ENCODE data around the gene PTPRT.

The PTPRT gene

DNA sequence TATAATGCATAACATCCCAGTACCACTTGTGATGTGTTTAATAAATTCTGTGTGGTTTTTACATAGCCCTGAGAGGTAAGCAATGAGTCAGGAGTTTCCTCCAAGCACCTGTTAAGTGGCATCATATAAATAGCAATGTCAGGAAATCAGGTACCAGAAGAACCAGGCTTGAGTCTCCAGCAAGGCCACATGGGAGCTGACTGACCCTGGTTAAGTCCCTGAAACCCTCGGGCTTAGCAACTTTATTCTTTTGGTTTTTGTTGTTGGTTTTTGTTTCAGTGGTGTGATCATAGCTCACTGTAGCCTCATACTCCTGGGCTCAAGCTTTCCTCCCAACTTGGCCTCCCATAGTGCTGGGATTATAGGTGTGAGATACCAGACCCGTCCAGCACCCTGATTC lies 70.0 kb downstream of the PTPRT start:
- DNase-seq (ENCODE audit: low spot score): no peak

DNA sequence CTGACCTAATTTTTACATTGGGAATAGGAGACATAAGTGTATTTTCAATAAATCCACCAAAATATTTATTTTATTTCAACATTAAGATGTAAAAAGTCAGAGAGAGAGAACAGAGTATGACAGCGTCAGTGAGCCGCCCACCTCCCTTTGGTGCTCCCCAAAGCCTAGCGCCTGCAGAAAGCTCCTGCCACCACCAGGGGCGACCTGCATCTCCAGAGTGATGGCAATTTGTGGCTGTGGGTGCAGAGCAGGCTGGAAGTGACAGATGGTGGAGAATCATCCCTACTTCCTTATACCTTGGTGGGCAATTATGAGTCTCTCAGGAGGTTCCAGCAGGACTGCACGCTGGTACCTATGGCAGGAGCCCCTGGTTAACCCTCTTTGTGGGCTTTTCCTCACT lies 87.3 kb downstream of the PTPRT start:
- DNase-seq (ENCODE audit: low spot score): no peak

DNA sequence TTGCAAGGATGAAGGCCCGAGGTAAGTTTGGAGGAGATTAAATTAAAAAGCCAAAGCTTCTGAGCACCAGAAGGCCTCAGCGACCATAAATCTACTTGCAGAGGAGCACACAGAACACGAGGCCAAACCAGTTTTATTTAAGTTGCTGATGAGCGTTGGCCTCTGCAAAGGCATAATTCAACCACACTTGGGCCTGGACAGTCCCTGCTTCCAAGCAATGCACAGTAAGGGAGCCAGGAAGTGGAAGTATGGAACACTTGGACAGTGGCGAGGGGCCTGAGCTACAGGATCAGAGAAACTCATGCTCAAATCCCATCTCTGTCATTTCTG lies 92.8 kb downstream of the PTPRT start:
- no peak for DNase-seq (ENCODE audit: low spot score)

DNA sequence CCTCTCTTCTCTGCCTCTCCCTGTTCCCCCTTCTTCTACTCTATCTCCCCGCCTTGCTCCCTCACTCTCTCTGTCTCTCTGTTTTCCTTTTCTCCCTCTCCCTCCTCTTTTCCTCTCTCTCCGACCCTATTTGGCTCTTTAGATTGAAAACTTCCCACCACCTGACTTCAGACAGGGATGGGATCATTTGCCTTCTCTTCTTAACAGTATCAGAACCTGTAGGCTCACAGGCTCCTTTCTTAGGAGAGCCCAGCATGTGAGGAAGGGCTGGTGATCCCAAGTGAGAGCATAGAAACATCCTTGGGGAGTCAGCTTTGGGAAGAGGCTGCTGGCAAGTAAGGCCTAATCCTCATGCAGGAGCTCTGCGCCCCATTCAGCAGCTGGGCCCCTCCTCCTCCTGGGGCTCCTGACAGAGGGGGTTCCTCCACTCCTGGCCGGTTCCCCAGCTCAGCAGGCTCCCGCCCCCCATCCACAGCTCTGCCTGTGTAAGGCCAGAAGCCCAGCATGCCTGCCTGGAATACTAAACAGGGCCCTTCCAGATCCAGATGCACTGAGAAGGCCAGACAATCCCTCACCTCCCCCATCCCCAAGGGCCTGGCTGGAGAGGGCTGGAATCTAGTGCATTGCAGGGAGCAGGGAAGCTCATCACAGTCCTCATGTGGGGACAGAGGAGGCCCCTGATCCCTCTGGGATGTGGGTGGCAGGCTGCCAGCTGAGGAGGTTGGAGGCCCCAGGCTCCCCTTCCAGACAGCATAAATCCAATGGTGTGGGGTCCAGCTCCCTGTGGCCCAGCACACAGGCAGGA lies 93.4 kb downstream of the PTPRT start:
- peak; percentile 84 for DNase-seq (ENCODE audit: low spot score)

DNA sequence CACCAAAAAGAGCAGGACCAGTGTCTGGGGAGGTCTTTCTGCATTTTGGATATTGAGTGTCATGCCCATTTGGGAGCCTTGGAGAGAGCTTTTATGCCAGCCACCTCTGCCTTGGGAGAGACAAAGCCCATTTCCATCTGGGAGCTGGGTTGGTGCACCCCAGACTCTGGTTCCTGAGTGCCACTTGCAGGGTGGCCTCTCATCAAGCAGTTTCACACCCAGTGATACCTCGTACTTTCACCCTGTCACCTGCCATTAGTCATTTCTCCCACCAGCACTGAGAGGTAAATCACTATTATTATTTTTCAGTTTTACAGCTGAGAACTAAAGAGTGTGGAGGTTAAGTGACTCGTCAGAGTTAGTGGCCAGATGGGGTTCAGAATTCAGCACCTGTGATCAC lies 94.7 kb downstream of the PTPRT start:
- no peak for DNase-seq (ENCODE audit: low spot score)

DNA sequence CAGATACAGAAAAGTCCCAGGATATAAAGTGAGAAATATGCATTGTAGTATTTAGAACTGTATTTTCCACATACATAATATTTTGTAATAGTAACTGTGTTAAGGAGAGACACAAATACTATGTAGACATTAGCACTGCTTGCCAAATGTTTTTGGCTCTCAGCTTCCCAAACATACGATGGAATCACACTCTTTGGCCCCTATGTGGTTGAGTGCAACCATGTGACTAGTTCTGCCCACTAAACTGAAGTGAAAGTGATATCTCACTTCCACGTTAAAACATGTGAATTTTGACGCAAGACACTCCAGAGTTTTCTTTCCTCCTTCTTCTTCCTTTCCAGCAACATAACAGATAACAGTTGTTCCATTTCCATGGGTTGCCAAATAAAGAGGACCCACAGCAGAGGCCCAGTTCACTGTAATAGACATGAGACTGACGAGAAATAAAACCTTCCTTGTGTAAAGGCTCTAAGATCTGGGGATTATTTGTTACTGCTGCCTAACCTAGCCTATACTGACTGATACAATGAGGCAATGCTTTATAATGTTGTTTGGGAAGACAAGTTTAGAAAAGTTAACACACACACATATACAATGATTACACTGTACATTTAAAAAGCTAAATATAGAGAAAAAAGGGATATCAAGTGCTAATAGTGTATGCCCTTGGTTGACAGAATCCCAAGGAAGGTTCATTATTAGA lies 97.2 kb downstream of the PTPRT start:
- DNase-seq (ENCODE audit: low spot score): no peak

DNA sequence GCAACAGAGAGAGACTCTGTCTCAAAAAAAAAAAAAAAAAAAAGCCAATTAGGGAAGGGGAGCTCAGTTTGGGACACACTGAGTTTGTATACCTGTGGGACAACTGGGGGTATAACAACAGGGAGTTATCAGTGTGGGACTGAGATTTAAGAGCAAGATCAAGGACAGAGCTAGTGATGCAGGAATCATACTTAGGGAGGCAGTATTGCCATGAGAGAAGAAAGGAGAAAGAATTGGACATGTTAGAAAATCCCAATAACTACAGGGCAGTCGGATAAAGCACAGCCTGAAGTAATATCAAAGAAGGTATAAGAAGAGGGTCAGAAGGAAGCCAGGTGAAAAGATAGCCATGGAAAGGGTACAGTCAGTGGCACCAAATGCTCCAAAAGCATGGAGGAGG lies 121.2 kb downstream of the PTPRT start:
- DNase-seq (ENCODE audit: low spot score): peak; percentile 7

DNA sequence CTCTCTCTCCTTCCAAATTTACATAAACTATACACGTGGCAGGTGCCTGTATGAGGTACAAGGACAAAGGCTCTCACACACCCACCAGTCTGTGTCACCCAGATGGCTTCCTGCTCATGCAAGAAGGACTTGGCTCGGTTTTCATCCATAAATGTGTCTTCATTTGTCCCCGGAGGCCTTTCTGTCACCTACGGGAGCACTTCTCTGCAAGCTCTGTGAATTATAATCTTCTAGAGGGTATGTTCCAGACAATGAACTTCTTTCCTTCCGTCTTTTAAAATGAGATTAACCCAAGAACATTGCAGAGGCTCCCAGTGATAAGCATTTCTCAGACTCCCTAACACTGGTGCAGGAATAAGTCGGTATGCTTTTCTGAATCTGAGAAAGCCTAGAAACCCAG lies 123.6 kb downstream of the PTPRT start:
- DNase-seq (ENCODE audit: low spot score): no peak

DNA sequence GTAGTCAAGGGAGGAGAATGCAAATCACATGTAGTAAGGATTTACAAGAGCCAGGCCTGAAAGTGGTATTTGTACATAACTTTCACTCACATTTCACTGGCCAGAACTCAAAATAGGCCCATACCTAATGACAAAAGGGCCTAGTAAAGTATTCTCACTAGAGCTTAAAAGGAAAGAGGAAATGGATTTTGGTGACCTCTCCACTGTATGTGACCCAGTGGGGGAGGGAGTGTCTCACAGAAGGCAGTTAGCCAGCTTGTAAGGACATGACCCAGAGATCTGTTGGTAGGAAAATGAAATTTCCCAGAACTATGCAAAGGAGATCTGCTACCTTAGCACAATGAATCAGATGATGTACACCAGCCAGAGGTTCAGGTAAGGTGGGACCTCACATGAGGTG lies 124.4 kb downstream of the PTPRT start:
- DNase-seq (ENCODE audit: low spot score): no peak

DNA sequence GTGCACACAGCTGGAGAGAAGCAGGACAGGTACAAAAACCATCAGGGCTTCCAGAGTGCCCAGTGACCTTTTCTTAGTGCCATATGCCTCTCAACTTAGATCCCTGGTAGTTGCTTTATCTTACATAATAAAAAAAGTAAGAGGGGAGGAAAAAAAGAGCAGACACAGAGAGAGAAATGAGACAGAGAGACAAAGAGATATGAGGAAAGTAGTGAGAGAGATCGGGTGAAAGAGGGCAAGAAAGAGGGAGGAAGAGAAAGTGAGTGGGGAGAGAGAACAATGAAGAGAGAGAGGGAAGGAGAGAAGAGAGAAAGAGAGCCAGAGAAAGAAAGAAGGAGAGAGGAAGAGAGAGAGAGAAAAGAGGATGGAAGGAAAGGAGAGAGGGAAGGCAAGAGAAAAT lies 131.6 kb downstream of the PTPRT start:
- DNase-seq (ENCODE audit: low spot score): no peak

DNA sequence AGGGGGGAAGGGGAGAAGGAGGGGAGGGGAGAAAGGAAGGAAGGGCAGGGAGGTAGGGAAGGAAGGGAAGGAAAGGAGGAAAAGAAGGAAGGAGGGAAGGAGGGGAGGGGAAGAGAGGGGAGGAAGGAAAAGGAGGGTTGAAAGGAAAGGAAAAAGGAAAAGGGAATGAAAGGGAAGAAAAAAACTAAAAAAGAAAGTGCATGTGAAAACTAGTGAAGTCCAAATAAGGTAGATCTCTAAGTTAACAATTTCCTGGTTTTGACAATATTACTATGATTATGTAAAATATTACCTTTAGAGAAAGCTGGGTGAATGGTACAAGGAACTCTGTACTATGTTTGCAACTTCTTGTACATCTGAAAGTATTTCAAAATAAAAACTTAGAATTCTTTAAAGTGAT lies 132.4 kb downstream of the PTPRT start:
- no peak for DNase-seq (ENCODE audit: low spot score)

DNA sequence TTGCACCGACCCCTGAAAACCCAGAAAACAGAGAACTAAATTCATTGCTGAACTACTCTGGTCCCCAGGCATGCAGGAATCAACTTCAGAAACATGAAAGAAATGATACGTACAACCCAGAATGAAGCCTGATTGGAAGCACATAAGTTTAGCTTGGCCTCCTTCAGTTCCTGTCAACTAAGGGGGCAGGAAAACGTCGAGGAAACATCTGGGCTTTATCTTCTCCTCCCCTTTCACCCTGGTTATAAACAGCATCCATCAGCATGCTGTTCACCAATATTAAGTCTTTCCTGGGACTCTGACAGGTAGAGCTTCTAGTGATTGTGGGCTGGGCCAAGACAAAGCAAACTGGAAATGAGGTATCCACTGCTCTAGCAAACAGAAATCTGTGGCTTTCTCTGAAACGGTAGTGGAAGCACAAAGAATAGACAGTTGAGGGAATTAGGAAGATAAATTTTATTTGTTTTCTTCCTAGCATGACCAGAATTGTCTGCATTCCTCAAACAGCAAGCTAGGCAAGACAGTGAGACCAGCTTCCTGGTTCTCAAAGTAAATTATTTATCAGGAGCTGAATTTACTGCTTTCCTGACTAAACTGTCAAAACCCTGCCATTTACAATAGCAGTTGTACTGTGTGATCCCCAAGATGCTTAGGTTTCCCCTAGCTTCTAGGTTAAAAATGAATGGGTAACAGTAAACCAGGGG lies 134.4 kb downstream of the PTPRT start:
- DNase-seq (ENCODE audit: low spot score): no peak

DNA sequence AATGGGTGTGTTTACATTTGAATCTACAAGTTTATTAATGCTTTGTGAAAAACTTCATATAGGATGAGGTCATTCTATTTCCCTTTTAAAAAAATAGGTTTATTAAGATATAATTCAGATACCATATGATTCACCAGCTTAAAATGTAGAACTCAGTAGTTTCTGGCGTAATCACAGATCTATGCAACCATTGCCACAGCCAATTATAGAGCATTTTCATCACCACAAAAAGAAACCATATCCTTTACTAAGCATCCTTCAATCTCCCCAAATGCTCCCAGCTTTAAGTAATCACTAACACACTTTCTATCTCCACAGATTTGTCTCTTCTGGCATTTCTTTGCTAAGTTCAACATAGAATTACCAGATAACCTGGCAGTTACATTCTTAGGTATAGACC lies 137.2 kb downstream of the PTPRT start:
- no peak for DNase-seq (ENCODE audit: low spot score)

DNA sequence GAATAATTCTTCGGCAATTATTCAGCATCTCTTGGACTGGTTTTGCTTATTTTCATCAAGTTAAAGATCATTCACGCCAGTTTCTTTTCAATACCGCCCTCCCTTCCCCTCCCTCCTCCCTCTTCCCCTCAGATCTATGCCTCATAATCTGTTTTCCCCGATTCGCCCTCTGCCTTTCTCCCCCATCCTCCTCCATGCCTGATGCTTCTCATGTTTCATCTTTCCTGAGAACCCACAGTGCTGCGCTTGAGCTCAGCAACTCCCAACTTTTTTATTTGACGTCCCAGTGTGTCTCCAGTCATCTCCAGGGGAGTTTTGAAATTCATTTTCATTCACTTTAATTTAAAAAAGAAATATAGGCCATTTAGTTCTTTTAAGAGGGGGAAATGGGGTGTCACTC lies 142.7 kb downstream of the PTPRT start:
- DNase-seq (ENCODE audit: low spot score): no peak

DNA sequence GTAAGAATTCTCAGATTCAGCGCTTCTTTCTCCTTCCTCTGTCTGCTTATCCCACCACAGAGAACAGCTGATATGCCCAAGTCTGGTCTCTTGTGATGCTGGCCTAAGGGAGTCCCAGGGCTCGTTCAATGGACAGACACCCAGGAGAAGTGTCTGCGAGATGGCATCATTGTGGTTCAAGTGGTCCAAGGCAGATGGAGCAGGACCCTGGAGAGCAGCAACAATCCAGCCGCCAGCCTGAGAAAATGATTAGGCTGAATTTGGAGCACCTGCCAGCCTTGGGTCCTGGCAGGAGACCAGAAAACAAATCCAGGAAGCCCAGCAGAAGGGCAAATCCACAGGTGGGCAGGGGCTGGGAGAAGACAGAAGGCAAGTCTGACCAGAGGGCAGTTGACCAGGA lies 145.8 kb downstream of the PTPRT start:
- DNase-seq (ENCODE audit: low spot score): no peak

DNA sequence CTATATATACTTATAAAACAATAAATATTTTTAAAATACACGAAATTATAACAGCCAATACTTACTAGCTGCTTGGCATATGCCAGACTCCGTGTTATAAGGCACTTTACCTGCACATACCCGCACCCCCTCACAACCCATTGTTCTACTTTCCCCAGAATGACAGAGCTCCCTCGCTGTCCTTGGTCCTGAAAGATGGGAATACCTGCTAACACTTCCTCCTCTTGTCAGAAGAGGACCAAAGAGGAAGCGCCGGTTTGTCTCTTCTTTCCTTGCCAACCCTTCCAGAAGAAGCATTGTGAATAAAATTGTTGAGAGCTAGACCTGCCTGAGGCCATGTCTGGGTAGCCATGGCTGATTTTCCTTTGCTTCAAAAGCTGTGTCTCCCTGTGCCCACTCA lies 149.3 kb downstream of the PTPRT start:
- no peak for DNase-seq (ENCODE audit: low spot score)

DNA sequence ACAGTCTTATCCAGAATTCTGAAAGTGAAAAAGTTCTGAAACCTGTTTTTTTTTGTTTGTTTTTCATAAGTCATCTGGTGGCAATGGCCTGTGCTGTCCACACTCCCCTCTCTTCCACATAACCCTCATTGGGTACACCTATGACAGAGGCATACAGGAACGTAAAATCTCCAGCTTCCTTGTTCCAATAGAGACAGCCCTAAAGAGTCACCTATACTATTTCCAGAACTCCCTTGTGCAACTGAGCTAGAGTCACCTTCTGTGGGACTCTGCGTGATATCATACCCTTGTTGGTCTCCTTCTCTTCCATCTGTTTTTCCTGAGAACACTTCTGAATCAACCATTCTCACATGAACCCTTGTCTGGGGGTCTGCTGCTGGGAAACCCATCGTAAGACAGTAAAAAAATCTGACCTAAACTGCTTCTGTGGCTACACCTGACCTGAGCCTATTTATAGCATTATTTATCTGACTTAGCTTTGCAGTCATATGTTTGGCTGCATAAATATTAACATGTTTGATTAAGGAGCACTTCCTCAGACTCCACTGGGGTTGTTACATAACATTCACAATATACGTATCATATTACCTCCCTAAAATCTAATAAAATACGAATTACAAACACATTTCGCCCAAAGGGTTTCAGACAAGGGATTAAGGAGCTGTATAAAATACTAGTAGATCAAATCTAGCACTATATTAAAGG lies 151.9 kb downstream of the PTPRT start:
- DNase-seq (ENCODE audit: low spot score): no peak

DNA sequence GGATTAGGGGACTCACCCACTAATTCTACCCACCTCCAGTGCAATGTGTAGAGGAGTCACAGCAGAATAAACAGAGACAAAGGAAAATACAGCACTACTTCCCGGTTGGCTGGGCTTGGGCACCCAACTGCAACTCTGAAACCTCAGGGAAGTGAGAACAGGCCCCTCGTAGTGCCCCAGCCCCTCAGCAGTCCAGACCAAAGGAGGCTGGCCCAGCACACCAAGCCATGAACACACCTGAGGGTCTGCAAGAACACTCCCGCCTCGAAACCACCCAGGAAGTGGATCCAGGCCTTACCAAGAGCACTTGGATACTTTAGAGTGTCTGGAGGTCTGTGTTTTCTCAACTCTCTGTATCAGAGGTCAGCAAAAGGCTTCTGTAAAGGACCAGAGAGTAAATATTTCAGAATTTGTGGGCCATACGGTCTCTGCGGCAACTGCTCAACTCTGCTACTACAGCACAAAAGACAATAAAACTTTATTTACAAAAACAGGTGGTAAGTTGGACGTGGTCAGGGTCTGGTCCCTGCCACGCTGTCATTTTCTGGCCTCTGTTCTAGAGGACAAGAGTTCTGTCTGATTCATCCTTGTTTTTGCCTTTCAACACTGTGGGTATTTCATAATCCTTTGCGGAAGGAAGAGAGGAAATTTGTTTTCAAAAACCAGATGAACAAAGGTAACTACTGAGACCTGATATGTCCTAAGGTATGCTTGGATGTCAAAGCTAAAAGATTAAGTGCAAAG lies 154.6 kb downstream of the PTPRT start:
- DNase-seq (ENCODE audit: low spot score): no peak

DNA sequence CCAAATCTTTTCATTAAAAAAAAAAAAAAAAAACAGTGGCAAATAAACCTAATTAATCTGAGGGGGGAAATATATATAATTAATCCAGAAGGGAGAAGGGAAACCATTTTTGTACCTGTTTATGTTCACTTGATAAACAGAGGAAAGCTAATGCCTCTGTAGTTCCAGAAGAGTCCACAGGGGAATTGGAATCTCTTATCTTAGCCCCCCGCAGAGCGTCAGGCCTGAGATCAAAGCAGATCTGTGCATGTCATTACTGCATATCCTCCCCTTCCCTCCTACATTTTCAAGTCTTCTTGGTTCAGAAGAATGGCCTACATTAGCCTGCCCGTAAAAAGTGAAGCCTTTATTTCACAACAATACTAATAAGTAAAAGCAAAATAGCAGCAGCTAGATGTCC lies 157.2 kb downstream of the PTPRT start:
- no peak for DNase-seq (ENCODE audit: low spot score)

DNA sequence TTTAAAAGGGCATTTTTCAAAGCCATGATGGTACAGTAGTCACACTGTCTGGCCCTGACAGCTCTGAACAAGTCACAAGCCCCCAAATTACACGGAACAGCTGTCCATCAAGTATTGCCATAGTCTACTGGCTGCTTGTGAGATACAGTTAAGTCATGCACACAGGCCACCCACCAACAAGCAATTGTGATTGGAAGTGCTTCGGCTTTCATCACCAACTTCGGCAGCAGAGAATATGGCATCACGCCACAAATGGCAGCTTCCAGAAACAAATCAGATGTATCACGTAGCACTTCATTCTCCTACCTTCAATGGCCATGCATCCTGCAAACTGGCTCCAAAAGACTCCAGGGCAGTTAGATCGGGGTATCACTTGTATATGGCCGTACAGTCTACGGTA lies 160.5 kb downstream of the PTPRT start:
- DNase-seq (ENCODE audit: low spot score): no peak

DNA sequence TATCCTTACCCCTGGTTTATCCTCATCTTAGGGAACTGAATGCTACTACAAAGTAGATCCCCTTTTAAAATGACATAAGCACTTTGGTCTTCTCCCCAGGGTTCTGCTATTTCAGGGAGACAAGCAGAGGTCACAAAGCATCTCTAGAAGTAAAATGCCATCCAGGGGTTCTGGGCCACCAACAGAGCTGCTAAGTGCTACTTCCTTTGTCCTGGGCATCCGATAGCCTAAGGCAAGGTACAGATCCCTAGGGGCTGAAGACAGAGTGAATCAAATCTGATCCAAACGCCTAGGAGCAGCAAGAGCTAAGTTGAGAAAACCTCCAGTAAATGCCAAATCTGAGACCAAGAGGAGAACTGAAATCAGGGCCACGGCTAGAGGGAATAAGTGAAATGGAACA lies 161.2 kb downstream of the PTPRT start:
- no peak for DNase-seq (ENCODE audit: low spot score)

DNA sequence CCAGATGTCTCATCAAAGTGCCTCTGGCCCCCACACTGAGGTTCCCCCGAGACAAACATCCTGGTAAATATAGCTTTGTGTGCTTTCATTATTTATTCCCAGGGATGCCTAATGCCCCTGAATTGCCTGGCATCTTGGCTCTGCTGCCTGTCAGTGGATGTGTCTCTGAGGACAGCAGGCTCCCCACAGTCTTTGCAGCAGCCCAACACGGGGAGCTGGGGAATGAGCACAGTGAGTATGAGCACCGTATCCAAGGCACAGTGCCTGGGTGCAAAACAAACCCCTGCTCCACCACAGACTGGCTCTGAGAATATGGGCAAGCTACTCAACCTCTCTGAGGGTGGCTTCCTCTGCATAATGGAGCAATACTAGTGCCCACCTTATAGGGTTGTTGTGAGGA lies 165.9 kb downstream of the PTPRT start:
- DNase-seq (ENCODE audit: low spot score): no peak

All from Ammon's horn (tissue), 1 donor.